Measurements from ENCODE around the gene EFNA3. TPM values are rescaled to one million over a fixed set of nuclear protein-coding genes. Genes with fewer than 3 reads are reported as not detected.
A peak's percentile ranks its signal among the peaks of the same experiment; 100 is the strongest.

The EFNA3 gene
- total RNA-seq, 1 donor from 2014 or later, result 9.0 TPM

DNA sequence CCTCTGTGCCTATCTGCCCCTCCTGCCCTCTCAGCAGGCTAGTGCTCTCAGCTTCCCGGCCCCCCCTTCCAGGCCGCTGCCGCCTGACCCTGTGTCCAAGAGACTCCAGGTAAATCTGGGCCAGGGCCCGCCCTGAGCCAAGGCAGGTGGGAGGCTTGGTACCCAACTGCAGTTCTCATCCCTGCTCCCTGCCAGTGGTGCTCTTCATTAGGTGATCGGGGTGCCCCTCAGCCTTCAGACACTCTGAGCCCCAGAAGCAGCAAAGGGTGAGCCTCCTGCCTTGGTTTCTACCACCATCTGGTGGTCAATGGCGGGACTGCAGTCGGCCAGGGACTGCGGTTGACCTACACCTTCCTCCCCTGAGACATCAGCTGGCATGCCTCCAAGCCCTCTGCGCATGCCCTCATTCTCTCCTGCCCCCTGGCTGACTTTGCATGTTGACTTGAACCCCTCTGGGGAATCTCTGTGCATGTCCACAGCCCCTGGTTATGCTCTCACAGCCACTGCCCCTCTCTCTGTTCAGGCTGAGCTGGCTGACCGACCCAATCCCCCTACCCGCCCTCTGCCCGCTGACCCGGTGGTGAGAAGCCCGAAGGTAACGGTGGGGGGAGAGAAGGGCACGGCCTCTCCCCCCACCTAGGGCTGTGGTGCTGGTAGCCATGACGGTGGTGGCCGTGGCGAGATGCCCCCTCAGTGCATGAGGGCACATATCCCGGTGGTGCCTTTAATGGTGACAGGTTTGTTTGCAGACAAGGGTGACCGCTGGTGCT, 17.1 kb upstream of the EFNA3 start:
- Mint-ChIP-seq H3K4me1 (ENCODE audit: low read depth) (peaks cover 26% of the 10 kb centered on the region), H3K4me3 (ENCODE audit: low read depth) (peak overlapping the region; percentile 5), H3K9me3 (ENCODE audit: low read depth) (no peaks in the 10 kb centered on the region), H3K27me3 (peaks cover 3% of the 10 kb centered on the region), H3K36me3 (ENCODE audit: insufficient read depth) (peaks cover 3% of the 10 kb centered on the region), H3K27ac (peak overlapping the region; percentile 82)
- DNase-seq (ENCODE audit: low spot score, unreplicated experiment), result peak; percentile 94
- TF ChIP-seq, protein P1, sequence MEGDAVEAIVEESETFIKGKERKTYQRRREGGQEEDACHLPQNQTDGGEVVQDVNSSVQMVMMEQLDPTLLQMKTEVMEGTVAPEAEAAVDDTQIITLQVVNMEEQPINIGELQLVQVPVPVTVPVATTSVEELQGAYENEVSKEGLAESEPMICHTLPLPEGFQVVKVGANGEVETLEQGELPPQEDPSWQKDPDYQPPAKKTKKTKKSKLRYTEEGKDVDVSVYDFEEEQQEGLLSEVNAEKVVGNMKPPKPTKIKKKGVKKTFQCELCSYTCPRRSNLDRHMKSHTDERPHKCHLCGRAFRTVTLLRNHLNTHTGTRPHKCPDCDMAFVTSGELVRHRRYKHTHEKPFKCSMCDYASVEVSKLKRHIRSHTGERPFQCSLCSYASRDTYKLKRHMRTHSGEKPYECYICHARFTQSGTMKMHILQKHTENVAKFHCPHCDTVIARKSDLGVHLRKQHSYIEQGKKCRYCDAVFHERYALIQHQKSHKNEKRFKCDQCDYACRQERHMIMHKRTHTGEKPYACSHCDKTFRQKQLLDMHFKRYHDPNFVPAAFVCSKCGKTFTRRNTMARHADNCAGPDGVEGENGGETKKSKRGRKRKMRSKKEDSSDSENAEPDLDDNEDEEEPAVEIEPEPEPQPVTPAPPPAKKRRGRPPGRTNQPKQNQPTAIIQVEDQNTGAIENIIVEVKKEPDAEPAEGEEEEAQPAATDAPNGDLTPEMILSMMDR (IDR thresholded peaks at IDR 0.05; ENCODE audit: unreplicated experiment), result peak; percentile 98

DNA sequence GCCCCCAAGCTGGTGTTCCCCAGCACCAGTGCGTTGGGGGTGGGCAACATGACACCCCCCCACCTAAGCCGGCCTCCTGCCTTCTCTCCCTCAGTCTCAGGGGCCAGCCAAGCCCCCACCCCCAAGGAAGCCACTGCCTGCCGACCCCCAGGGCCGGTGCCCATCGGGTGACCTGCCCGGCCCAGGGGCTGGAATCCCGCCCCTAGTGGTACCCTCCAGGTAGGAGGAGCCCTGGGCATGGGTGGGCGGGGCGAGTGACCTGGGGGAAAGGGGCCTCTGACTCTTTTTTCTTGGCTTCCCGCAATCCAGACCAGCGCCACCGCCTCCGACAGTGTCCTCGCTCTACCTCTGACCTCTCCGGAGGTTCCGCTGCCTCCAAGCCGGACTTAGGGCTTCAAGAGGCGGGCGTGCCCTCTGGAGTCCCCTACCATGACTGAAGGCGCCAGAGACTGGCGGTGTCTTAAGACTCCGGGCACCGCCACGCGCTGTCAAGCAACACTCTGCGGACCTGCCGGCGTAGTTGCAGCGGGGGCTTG, 16.4 kb upstream of the EFNA3 start:
- Mint-ChIP-seq H3K27ac (no peak overlapping the region), H3K9me3 (ENCODE audit: low read depth) (no peaks in the 10 kb centered on the region), H3K4me1 (ENCODE audit: low read depth) (peaks cover 28% of the 10 kb centered on the region), H3K27me3 (peaks cover 3% of the 10 kb centered on the region), H3K36me3 (ENCODE audit: insufficient read depth) (peaks cover 6% of the 10 kb centered on the region), H3K4me3 (ENCODE audit: low read depth) (peak overlapping the region; percentile 85)
- DNase-seq (ENCODE audit: low spot score, unreplicated experiment), result peak; percentile 49
- TF ChIP-seq, protein P1 (IDR thresholded peaks at IDR 0.05; ENCODE audit: unreplicated experiment), result no peak

DNA sequence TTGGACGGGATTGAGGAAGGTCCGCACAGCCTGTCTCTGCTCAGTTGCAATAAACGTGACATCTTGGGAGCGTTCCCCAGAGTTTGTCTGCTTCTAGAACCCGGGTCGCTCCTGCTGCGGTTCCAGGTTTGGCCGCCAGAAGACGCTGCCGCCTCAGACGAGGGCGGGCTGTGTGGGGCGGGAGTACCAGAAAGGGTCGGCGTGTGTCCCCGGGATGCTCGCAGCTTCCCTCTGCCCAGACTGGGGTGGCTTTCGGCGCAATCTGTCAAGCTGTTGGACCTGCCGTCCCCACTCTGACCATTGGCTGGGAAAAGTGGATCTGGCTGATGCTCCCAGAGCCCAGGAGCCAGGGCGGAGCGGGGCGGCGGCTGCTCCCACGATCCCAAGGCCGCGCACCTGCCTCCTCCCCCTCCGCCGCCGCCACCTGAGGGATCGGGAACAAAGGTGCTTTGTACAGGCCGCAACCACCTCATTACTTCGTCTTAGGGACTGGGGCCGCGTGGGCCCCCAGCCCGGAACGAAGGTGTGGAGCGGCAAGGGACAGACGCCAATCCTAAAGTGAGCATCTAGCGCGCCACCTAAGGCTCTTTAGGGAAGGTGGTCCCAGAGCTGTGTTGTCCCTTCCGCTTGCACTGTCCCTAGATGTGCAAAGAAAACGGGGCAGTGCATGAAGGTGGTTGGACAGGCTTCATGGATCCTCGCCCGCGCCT, 15.8 kb upstream of the EFNA3 start:
- H3K4me3 Mint-ChIP-seq (ENCODE audit: low read depth), result peak overlapping the region; percentile 85
- H3K27ac Mint-ChIP-seq, result peak overlapping the region; percentile 96
- no peaks in the 10 kb centered on the region for H3K9me3 Mint-ChIP-seq (ENCODE audit: low read depth)
- TF ChIP-seq, protein P1 (IDR thresholded peaks at IDR 0.05; ENCODE audit: unreplicated experiment), result peak; percentile 82
- peak; percentile 75 for DNase-seq (ENCODE audit: low spot score, unreplicated experiment)
- H3K36me3 Mint-ChIP-seq (ENCODE audit: insufficient read depth), result peaks cover 6% of the 10 kb centered on the region
- peaks cover 28% of the 10 kb centered on the region for H3K4me1 Mint-ChIP-seq (ENCODE audit: low read depth)
- H3K27me3 Mint-ChIP-seq, result peaks cover 3% of the 10 kb centered on the region

DNA sequence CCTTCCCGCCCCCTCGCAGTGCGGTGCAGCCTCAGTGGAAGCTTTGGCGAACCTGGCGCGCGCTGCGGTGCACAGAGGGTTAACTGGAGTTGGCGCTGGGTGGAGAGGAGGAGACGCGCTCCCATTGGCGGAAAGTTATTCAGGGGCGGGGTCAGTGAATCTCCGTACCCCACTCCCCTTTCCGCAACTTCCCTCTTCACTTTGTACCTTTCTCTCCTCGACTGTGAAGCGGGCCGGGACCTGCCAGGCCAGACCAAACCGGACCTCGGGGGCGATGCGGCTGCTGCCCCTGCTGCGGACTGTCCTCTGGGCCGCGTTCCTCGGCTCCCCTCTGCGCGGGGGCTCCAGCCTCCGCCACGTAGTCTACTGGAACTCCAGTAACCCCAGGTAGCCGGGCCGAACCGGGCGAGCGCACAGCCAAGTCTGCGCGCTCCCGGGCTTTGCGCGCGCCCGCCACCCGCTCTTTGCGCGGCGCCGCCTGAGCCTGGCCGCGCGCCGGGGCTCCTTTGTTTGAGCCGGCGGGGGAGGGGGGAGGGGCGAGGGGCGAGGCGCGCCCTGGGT, 15.0 kb upstream of the EFNA3 start, which contains the start of gene EFNA4:
Gene EFNA4 (plus strand): TSS at position 191 of the 561 bp plus-strand sequence. CDS start 84 bp downstream, at position 275.
- Mint-ChIP-seq H3K9me3 (ENCODE audit: low read depth) (no peaks in the 10 kb centered on the region), H3K4me1 (ENCODE audit: low read depth) (peaks cover 28% of the 10 kb centered on the region), H3K4me3 (ENCODE audit: low read depth) (peak within 1 kb of the TSS; percentile 85), H3K27ac (peak within 1 kb of the TSS; percentile 96), H3K36me3 (ENCODE audit: insufficient read depth) (peaks cover 9% of the 10 kb centered on the region), H3K27me3 (peaks cover 3% of the 10 kb centered on the region)
- DNase-seq (ENCODE audit: low spot score, unreplicated experiment), result peak; percentile 75
- TF ChIP-seq, protein P1 (IDR thresholded peaks at IDR 0.05; ENCODE audit: unreplicated experiment), result no peak
